ENCODE data around the gene SMIM8.

Gene SMIM8

GRCh38 chr6:87333591-87334181 lies 11.3 kb downstream of the SMIM8 start:
- DNase-seq (ENCODE audit: extremely low read depth in 1 of 2, low read depth in 1 of 2) = no peak

GRCh38 chr6:87334683-87335082 lies 12.3 kb downstream of the SMIM8 start:
- no peak for DNase-seq (ENCODE audit: extremely low read depth in 1 of 2, low read depth in 1 of 2)

GRCh38 chr6:87336367-87336766 lies 14.0 kb downstream of the SMIM8 start:
- DNase-seq (ENCODE audit: extremely low read depth in 1 of 2, low read depth in 1 of 2) = no peak

GRCh38 chr6:87340230-87340629 lies 17.8 kb downstream of the SMIM8 start:
- no peak for DNase-seq (ENCODE audit: extremely low read depth in 1 of 2, low read depth in 1 of 2)

GRCh38 chr6:87341158-87341557 lies 18.8 kb downstream of the SMIM8 start:
- no peak for DNase-seq (ENCODE audit: extremely low read depth in 1 of 2, low read depth in 1 of 2)

GRCh38 chr6:87341899-87342298 lies 19.5 kb downstream of the SMIM8 start:
- DNase-seq (ENCODE audit: extremely low read depth in 1 of 2, low read depth in 1 of 2) = no peak

GRCh38 chr6:87342829-87343228 lies 20.4 kb downstream of the SMIM8 start:
- DNase-seq (ENCODE audit: extremely low read depth in 1 of 2, low read depth in 1 of 2) = no peak

- DNase-seq (ENCODE audit: extremely low read depth in 1 of 2, low read depth in 1 of 2) = no peak
These were observed 22.3 kb downstream of the SMIM8 start, which contains the start of gene C6orf163 for GRCh38 chr6:87344731-87345130. Gene C6orf163 (plus strand): TSS chr6:87344813. CDS start chr6:87345100, 287 bp downstream.

GRCh38 chr6:87346700-87347099 lies 24.3 kb downstream of the SMIM8 start:
- no peak for DNase-seq (ENCODE audit: extremely low read depth in 1 of 2, low read depth in 1 of 2)

GRCh38 chr6:87349896-87350295 lies 27.5 kb downstream of the SMIM8 start:
- no peak for DNase-seq (ENCODE audit: extremely low read depth in 1 of 2, low read depth in 1 of 2)

GRCh38 chr6:87350516-87350915 lies 28.1 kb downstream of the SMIM8 start:
- no peak for DNase-seq (ENCODE audit: extremely low read depth in 1 of 2, low read depth in 1 of 2)

GRCh38 chr6:87351583-87351982 lies 29.2 kb downstream of the SMIM8 start:
- DNase-seq (ENCODE audit: extremely low read depth in 1 of 2, low read depth in 1 of 2) = no peak

GRCh38 chr6:87356181-87356580 lies 33.8 kb downstream of the SMIM8 start:
- DNase-seq (ENCODE audit: extremely low read depth in 1 of 2, low read depth in 1 of 2) = no peak

- DNase-seq (ENCODE audit: extremely low read depth in 1 of 2, low read depth in 1 of 2) = no peak
These were observed 35.2 kb downstream of the SMIM8 start for GRCh38 chr6:87357479-87358196.

- no peak for DNase-seq (ENCODE audit: extremely low read depth in 1 of 2, low read depth in 1 of 2)
These were observed 42.3 kb downstream of the SMIM8 start for GRCh38 chr6:87364602-87365252.

GRCh38 chr6:87366072-87366827 lies 43.9 kb downstream of the SMIM8 start:
- no peak for DNase-seq (ENCODE audit: extremely low read depth in 1 of 2, low read depth in 1 of 2)

- DNase-seq (ENCODE audit: extremely low read depth in 1 of 2, low read depth in 1 of 2) = no peak
These were observed 44.5 kb downstream of the SMIM8 start for GRCh38 chr6:87366899-87367298.

GRCh38 chr6:87373377-87373776 lies 51.0 kb downstream of the SMIM8 start:
- DNase-seq (ENCODE audit: extremely low read depth in 1 of 2, low read depth in 1 of 2) = no peak

- no peak for DNase-seq (ENCODE audit: extremely low read depth in 1 of 2, low read depth in 1 of 2)
These were observed 52.9 kb downstream of the SMIM8 start for GRCh38 chr6:87375315-87375714.

- no peak for DNase-seq (ENCODE audit: extremely low read depth in 1 of 2, low read depth in 1 of 2)
These were observed 54.3 kb downstream of the SMIM8 start for GRCh38 chr6:87376643-87377042.

- no peak for DNase-seq (ENCODE audit: extremely low read depth in 1 of 2, low read depth in 1 of 2)
These were observed 56.6 kb downstream of the SMIM8 start for GRCh38 chr6:87378947-87379346.

All from activated CD8-positive, alpha-beta memory T cell treated with anti-CD3 and anti-CD28 coated beads for 1 hour (primary cell).